WTC11 (cell line): ENCODE measurements around the gene CMTM7.
A peak's percentile ranks its signal among the peaks of the same experiment; 100 is the strongest.

Experiments
- ATF2 ChIP-seq: sonication (generic); formaldehyde crosslinking; IDR thresholded peaks from 2 replicates; pipeline ENCODE4 v1.8.1; 2022; ENCODE audit warnings: low read depth, missing genetic modification reagents, borderline replicate concordance
- CBFB ChIP-seq: sonication (generic); formaldehyde crosslinking; IDR thresholded peaks from 2 replicates; pipeline ENCODE4 v1.8.1; 2022; ENCODE audit warnings: mild to moderate bottlenecking, low read depth, missing genetic modification reagents
- CREB1 ChIP-seq: sonication (generic); formaldehyde crosslinking; IDR thresholded peaks from 2 replicates; pipeline ENCODE4 v1.8.0; 2023; ENCODE audit warnings: mild to moderate bottlenecking, missing genetic modification reagents
- CTCF ChIP-seq: fragments of 200-600 bp; IDR thresholded peaks from 2 replicates; pipeline ENCODE4 v1.8.0; 2022; ENCODE audit warnings: antibody characterized with exemption
- E2F1 ChIP-seq: sonication (generic); formaldehyde crosslinking; IDR thresholded peaks from 2 replicates; pipeline ENCODE4 v1.8.0; 2022; ENCODE audit warnings: mild to moderate bottlenecking, missing genetic modification reagents
- FOXP4 ChIP-seq: sonication (generic); formaldehyde crosslinking; IDR thresholded peaks from 2 replicates; pipeline ENCODE4 v1.8.0; 2022; ENCODE audit warnings: mild to moderate bottlenecking, missing genetic modification reagents
- GABPB1 ChIP-seq: sonication (generic); formaldehyde crosslinking; IDR thresholded peaks from 2 replicates; pipeline ENCODE4 v1.8.1; 2023; ENCODE audit warnings: mild to moderate bottlenecking, missing genetic modification reagents
- IRF2 ChIP-seq: sonication (generic); formaldehyde crosslinking; IDR thresholded peaks from 2 replicates; pipeline ENCODE4 v1.8.0; 2022; ENCODE audit warnings: low read depth, missing genetic modification reagents, borderline replicate concordance
- NR2C2 ChIP-seq: sonication (generic); formaldehyde crosslinking; IDR thresholded peaks from 2 replicates; pipeline ENCODE4 v1.8.0; 2022; ENCODE audit warnings: mild to moderate bottlenecking, missing genetic modification reagents
- TCF7 ChIP-seq: sonication (generic); formaldehyde crosslinking; IDR thresholded peaks from 2 replicates; pipeline ENCODE4 v1.8.0; 2022; ENCODE audit warnings: mild to moderate bottlenecking, low read depth, missing genetic modification reagents, moderate library complexity
- ZNF281 ChIP-seq: sonication (generic); formaldehyde crosslinking; IDR thresholded peaks from 2 replicates; pipeline ENCODE4 v1.8.0; 2023; ENCODE audit warnings: mild to moderate bottlenecking, missing genetic modification reagents

GRCh38 chr3:32391643-32392535 lies at the start of gene CMTM7:
- TF ChIP-seq CTCF (no peak), NR2C2 (no peak; the same call in 1 of the 2 replicates), ATF2 (CRISPR knock-in tag) (no peak), TCF7 (no peak), E2F1 (no peak), GABPB1 (CRISPR knock-in tag) (no peak), IRF2 (CRISPR knock-in tag) (no peak), FOXP4 (CRISPR knock-in tag) (peak; percentile 72; the same call in 1 of the 2 replicates), ZNF281 (CRISPR knock-in tag) (no peak; the same call in 1 of the 2 replicates), CBFB (CRISPR knock-in tag) (no peak), CREB1 (CRISPR knock-in tag) (no peak)
